GM23338 (cell line): ENCODE results near the gene BEND4. TPM values are rescaled to one million over a fixed set of nuclear protein-coding genes. Genes with fewer than 3 reads are reported as not detected.

Experiments
- ATAC-seq: fragments of 200-7000 bp; cut with Tn5 transposase; 3 replicates; pipeline ENCODE4 v1.9.1; 2020
- DNase-seq: peaks from one replicate; pipeline ENCODE4 v3.0.0-alpha.2; 2015; ENCODE audit warnings: low spot score
- H2AFZ ChIP-seq: fragments of 200-600 bp; sonication (generic); 2 replicates; pipeline ENCODE4 v1.8.0; 2016; ENCODE audit warnings: antibody characterized with exemption, mild to moderate bottlenecking, moderate library complexity
- H3F3A ChIP-seq: fragments of 200-600 bp; sonication (generic); replicated peaks from 2 replicates; pipeline ENCODE4 v1.8.0; 2017; ENCODE audit warnings: antibody characterized with exemption, mixed run types, low read depth
- H3K27ac ChIP-seq: fragments of 200-600 bp; sonication (generic); 2 replicates; pipeline ENCODE4 v1.6.1; 2016; ENCODE audit warnings: low read depth
- H3K27me3 ChIP-seq: fragments of 200-600 bp; sonication (generic); 2 replicates; pipeline ENCODE4 v1.8.0; 2016; ENCODE audit warnings: mild to moderate bottlenecking, mixed run types, moderate library complexity; ENCODE audit not compliant: insufficient read depth
- H3K36me3 ChIP-seq: fragments of 200-600 bp; sonication (generic); 2 replicates; pipeline ENCODE4 v1.8.0; 2016; ENCODE audit warnings: mild to moderate bottlenecking; ENCODE audit not compliant: insufficient read depth
- H3K4me1 ChIP-seq: fragments of 200-600 bp; sonication (generic); 2 replicates; pipeline ENCODE4 v1.8.0; 2016; ENCODE audit warnings: mild to moderate bottlenecking, moderate library complexity; ENCODE audit not compliant: insufficient read depth
- H3K4me2 ChIP-seq: fragments of 200-600 bp; sonication (generic); 2 replicates; pipeline ENCODE4 v1.7.1; 2017; ENCODE audit warnings: mixed run types
- H3K4me3 ChIP-seq: fragments of 200-600 bp; sonication (generic); 2 replicates; pipeline ENCODE4 v1.6.1; 2016; ENCODE audit warnings: mixed run types
- H3K79me2 ChIP-seq: fragments of 200-600 bp; sonication (generic); replicated peaks from 2 replicates; pipeline ENCODE4 v1.8.0; 2017; ENCODE audit warnings: mild to moderate bottlenecking; ENCODE audit not compliant: insufficient read depth
- H3K9me2 ChIP-seq: fragments of 200-600 bp; sonication (generic); 2 replicates; pipeline ENCODE4 v1.8.0; 2017; ENCODE audit not compliant: insufficient read depth
- H4K20me1 ChIP-seq: fragments of 200-600 bp; sonication (generic); replicated peaks from 2 replicates; pipeline ENCODE4 v1.8.0; 2017; ENCODE audit warnings: mild to moderate bottlenecking; ENCODE audit not compliant: insufficient read depth
- H3K27ac Mint-ChIP-seq: 2 replicates; pipeline ENCODE4 v1.8.0; 2020; ENCODE audit warnings: inconsistent platforms, mild to moderate bottlenecking, moderate library complexity, mixed read lengths
- H3K27me3 Mint-ChIP-seq: 3 replicates; pipeline ENCODE4 v1.8.0; 2022; ENCODE audit warnings: low read depth, mild to moderate bottlenecking, moderate library complexity, mixed read lengths, inconsistent platforms; ENCODE audit not compliant: insufficient read depth, poor library complexity
- H3K36me3 Mint-ChIP-seq: 3 replicates; pipeline ENCODE4 v1.8.0; 2021; ENCODE audit warnings: low read depth, mild to moderate bottlenecking, inconsistent platforms, moderate library complexity, mixed read lengths
- H3K4me1 Mint-ChIP-seq: 3 replicates; pipeline ENCODE4 v1.8.0; 2020; ENCODE audit warnings: mild to moderate bottlenecking, inconsistent platforms, mixed read lengths
- H3K4me3 Mint-ChIP-seq: 3 replicates; pipeline ENCODE4 v1.8.0; 2021; ENCODE audit warnings: moderate library complexity, mild to moderate bottlenecking, inconsistent platforms, mixed read lengths
- H3K9me3 Mint-ChIP-seq: 3 replicates; pipeline ENCODE4 v1.8.0; 2020; ENCODE audit warnings: moderate library complexity, mild to moderate bottlenecking, inconsistent platforms, mixed read lengths
- CREB1 ChIP-seq: fragments of 250-450 bp; sonication (Bioruptor Pico); IDR thresholded peaks from 2 replicates; pipeline ENCODE4 v1.5.0; 2020; ENCODE audit warnings: low read depth, mild to moderate bottlenecking, moderate library complexity
- CTCF ChIP-seq, 2 experiments: fragments of 200-600 bp in 1 of 2; sonication (generic) in 1 of 2; conservative IDR thresholded peaks; 2 replicates each; pipeline versions ENCODE4 v1.5.1 to v1.6.1; 2016 to 2017; ENCODE audit warnings: antibody characterized with exemption in 2 of 2, low read depth in 2 of 2, mild to moderate bottlenecking in 2 of 2, moderate library complexity in 1 of 2
- ETS1 ChIP-seq: IDR thresholded peaks from 2 replicates; pipeline ENCODE4 v1.6.1; 2016; ENCODE audit warnings: antibody characterized with exemption
- EZH2 ChIP-seq: fragments of 200-600 bp; sonication (generic); IDR thresholded peaks from one replicate; pipeline ENCODE4 v1.8.0; 2017; ENCODE audit warnings: antibody characterized with exemption, mild to moderate bottlenecking, low read depth; ENCODE audit not compliant: unreplicated experiment
- EZH2phosphoT487 ChIP-seq: fragments of 200-600 bp; sonication (generic); IDR thresholded peaks from one replicate; pipeline ENCODE4 v1.8.1; 2018; ENCODE audit warnings: antibody characterized with exemption; ENCODE audit not compliant: unreplicated experiment
- NANOG ChIP-seq: IDR thresholded peaks from 2 replicates; pipeline ENCODE4 v1.6.1; 2016; ENCODE audit warnings: antibody characterized with exemption, borderline replicate concordance
- POLR2AphosphoS5 ChIP-seq: IDR thresholded peaks from 2 replicates; pipeline ENCODE4 v1.6.1; 2016; ENCODE audit warnings: antibody characterized with exemption, low read depth
- REST ChIP-seq: IDR thresholded peaks from one replicate; pipeline ENCODE4 v1.6.1; 2018; ENCODE audit warnings: antibody characterized with exemption; ENCODE audit not compliant: unreplicated experiment
- STAT1 ChIP-seq: IDR thresholded peaks from one replicate; pipeline ENCODE4 v1.6.1; 2016; ENCODE audit warnings: antibody characterized with exemption; ENCODE audit not compliant: unreplicated experiment
- ZNF114 ChIP-seq: fragments of 250-450 bp; sonication (Bioruptor Pico); IDR thresholded peaks from 2 replicates; pipeline ENCODE4 v1.5.0; 2020; ENCODE audit warnings: mild to moderate bottlenecking, moderate library complexity
- ZNF331 ChIP-seq: fragments of 250-450 bp; sonication (Bioruptor Pico); IDR thresholded peaks from 2 replicates; pipeline ENCODE4 v1.5.0; 2020; ENCODE audit warnings: low read depth, mild to moderate bottlenecking, moderate library complexity
- ZNF462 ChIP-seq: fragments of 250-450 bp; sonication (Bioruptor Pico); IDR thresholded peaks from 2 replicates; pipeline ENCODE4 v1.5.0; 2020; ENCODE audit warnings: mild to moderate bottlenecking, moderate library complexity
- polyA plus RNA-seq: library from polyadenylated mRNA; unstranded; fragments of >200 nt; fragmentation: Nextera tagmentation; extraction: Ambion mirVana; gene quantifications from 2 replicates; pipeline ENCODE4 v1.2.1, GENCODE V29; 2016
- total RNA-seq: library from RNA; depleted of rRNA; stranded (reverse); fragments of >200 nt; shearing (Covaris generic); gene quantifications from 2 replicates; pipeline ENCODE4 v1.2.3, GENCODE V29; 2014

Gene BEND4
- total and polyA plus RNA-seq, 2 experiments from 2014 or later = 13.5 to 60.2 TPM

- ATAC-seq (no peak), DNase-seq (no peak)
- Histone ChIP-seq H3K4me2 (no peak overlapping the region), H4K20me1 (peaks cover 7% of the 10 kb centered on the region), H3K27ac (no peak overlapping the region), H2AFZ (no peak overlapping the region), H3F3A (no peaks in the 10 kb centered on the region), H3K4me3 (no peak overlapping the region), H3K4me1 (0 out of 2 replicates have a peak, but pooled peaks cover 8% of the 10 kb centered on the region), H3K9me2 (no peaks in the 10 kb centered on the region), H3K27me3 (no peaks in the 10 kb centered on the region), H3K36me3 (peaks cover 9% of the 10 kb centered on the region; the same call in 1 of the 2 replicates), H3K79me2 (peaks cover 78% of the 10 kb centered on the region)
- Mint-ChIP-seq H3K36me3 (peaks cover 37% of the 10 kb centered on the region), H3K27me3 (no peaks in the 10 kb centered on the region), H3K9me3 (no peaks in the 10 kb centered on the region), H3K4me3 (no peak overlapping the region), H3K4me1 (peaks cover 4% of the 10 kb centered on the region; the same call in 2 of the 3 replicates), H3K27ac (peak overlapping the region; percentile 13; the same call in 1 of the 2 replicates)
- TF ChIP-seq REST (no peak), NANOG (no peak), POLR2AphosphoS5 (no peak), STAT1 (no peak), EZH2phosphoT487 (no peak), CREB1 (CRISPR knock-in tag) (no peak), ETS1 (no peak), ZNF462 (no peak), CTCF (conservative IDR thresholded peaks at IDR 0.05; ENCODE audit: low read depth in 2 of 2) (no peak), ZNF114 (CRISPR knock-in tag) (no peak), ZNF331 (CRISPR knock-in tag) (no peak), EZH2 (no peak)
These were observed 8.4 kb downstream of the BEND4 start for GRCh38 chr4:42144028-42144427.
